Fibroblast of the aortic adventitia (primary cell): ENCODE measurements around the gene ELP1. TPM values are rescaled to one million over a fixed set of nuclear protein-coding genes. Genes with fewer than 3 reads are reported as not detected.

Experiments
- DNase-seq: peaks from one replicate; pipeline ENCODE4 v3.0.0-alpha.2; 2010; ENCODE audit warnings: low read depth
- H3K4me3 ChIP-seq: 2 replicates; pipeline ENCODE4 v1.5.1; 2011; ENCODE audit warnings: low read depth, mild to moderate bottlenecking, control low read depth, low read length, moderate library complexity
- CTCF ChIP-seq: IDR thresholded peaks from 2 replicates; pipeline ENCODE4 v1.5.1; 2011; ENCODE audit warnings: mild to moderate bottlenecking, low read length, control low read depth, inconsistent platforms; ENCODE audit not compliant: insufficient read depth
- small RNA-seq: library from RNA; depleted of rRNA; stranded (forward); fragments of <200 nt; gene quantifications from one replicate; pipeline ENCODE3, GENCODE V24; 2012
- total RNA-seq: library from RNA; depleted of rRNA; stranded (reverse); fragments of >200 nt; gene quantifications from 2 replicates; pipeline ENCODE4 v1.2.3, GENCODE V29; 2012; ENCODE audit warnings: low replicate concordance

The ELP1 gene
- total RNA-seq, 1 donor: 32.3 TPM

GRCh38 chr9:108831496-108832178 lies 102.3 kb downstream of the ELP1 start:
- no peak for TF ChIP-seq CTCF
- no peak for DNase-seq
- H3K4me3 ChIP-seq: no peak overlapping the region

GRCh38 chr9:108830272-108830671 lies 103.7 kb downstream of the ELP1 start:
- no peak for DNase-seq
- TF ChIP-seq CTCF: no peak
- H3K4me3 ChIP-seq: no peak overlapping the region

GRCh38 chr9:108823829-108824228 lies 110.1 kb downstream of the ELP1 start:
- H3K4me3 ChIP-seq: no peak overlapping the region
- DNase-seq: no peak
- TF ChIP-seq CTCF: no peak

Small RNA genes within 50 kb of the gene (small RNA-seq; reads per million reads assigned to genes)
- gene AL359692.1: 0.19 reads per million

Other genes with a start within 250 kb of the ELP1 start
- gene ACTL7B, start 78.1 kb downstream of the ELP1 start, total RNA-seq: not detected in 2 replicates
- not detected in 2 replicates for gene ACTL7A, start 71.9 kb downstream of the ELP1 start, total RNA-seq
- 16.3 and 22.0 TPM in 2 replicates for gene ABITRAM, start 276 bp upstream of the ELP1 start, total RNA-seq
- gene CTNNAL1, start 79.4 kb upstream of the ELP1 start, total RNA-seq: 89.8 and 106 TPM in 2 replicates
- 51.2 and 88.9 TPM in 2 replicates for gene TMEM245, start 185.8 kb upstream of the ELP1 start, total RNA-seq
- 0.08 and 0.18 TPM in 2 replicates for gene FRRS1L, start 233.1 kb upstream of the ELP1 start, total RNA-seq